Activated CD4-positive, alpha-beta T cell treated with anti-CD3 and anti-CD28 coated beads, Interleukin-10, Interleukin-2, amounts not matched to agents 100 ng/mL and 50 ng/mL, durations not matched to agents 16 hours and 8 hours (primary cell): ENCODE data around the gene HRH3.

Experiments
- DNase-seq: peaks from one replicate; pipeline ENCODE4 v3.0.0-alpha.2; 2020

Gene HRH3

DNA sequence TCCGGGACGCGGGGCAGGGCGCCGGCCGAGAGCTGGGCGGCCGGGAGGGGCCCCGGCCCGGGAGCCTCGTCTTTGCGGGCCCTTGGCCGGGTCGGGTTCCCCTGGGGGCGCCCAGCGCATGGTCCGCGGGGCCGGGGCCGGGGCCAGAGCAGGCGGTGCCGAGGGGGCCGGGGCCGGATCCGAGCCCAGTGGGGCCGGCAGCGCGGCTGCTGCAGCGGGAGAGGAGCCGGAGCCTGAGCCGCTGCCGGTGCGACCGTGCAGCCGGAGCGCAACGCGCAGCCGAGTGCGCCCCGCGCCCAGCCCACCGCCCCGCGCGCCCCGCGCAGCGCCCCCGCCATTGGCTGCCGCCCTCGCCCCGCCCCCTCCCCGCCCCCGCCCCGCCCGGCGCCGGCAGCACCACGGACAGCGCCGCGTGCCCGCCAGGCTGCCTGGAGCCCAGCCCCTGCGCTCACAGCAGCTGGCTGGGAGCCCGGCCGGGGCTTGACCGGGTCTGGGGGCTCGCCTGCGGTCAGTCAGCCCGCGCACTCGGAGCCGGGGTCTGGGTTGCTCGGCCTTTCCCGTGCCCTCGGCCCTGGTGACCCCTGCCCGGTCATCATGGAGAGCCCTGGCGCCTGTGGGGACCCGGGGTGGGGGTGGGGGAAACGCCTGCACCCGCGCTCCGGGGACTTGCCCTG, at the start of gene HRH3:
HRH3 (minus strand) TSS at position 287 of the 674 bp plus-strand sequence. CDS start 308 bp downstream, outside the sequence.
- DNase-seq = peak; percentile 27

GRCh38 chr20:62269871-62270270, 49.8 kb upstream of the HRH3 start:
- no peak for DNase-seq

- no peak for DNase-seq
Measured at GRCh38 chr20:62269378-62269777, 49.3 kb upstream of the HRH3 start.

DNA sequence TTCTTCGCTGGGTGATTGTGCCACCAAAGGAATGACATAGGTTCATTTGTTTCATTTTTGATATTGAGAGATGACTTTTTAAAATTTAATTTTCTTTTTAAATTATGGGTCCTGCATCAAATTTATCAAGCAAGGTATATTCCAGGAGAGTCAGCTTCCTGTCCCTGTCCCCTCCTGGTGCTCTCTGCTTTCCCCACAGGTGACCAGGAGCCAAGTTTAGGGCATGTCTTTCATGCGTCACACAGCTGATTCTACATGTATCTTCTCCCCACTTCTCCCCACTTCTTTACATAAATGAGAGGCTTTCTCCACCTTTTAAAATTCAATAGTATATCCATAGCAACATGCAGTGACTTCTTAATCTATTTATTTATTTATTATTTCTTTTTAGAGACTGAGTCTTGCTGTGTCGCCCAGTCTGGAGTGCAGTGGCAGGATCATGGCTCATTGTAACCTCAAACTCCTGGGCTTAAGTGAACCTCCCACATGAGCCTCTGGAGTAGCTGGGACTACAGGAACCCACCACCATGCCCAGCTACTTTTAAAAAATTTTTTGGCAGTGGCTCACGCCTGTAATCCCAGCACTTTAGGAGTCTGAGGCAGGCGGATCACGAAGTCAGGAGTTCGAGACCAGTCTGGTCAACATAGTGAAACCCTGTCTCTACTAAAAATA, 48.3 kb upstream of the HRH3 start:
- no peak for DNase-seq

GRCh38 chr20:62267543-62267942, 47.5 kb upstream of the HRH3 start:
- no peak for DNase-seq

GRCh38 chr20:62266851-62267250, 46.8 kb upstream of the HRH3 start:
- DNase-seq = no peak

DNA sequence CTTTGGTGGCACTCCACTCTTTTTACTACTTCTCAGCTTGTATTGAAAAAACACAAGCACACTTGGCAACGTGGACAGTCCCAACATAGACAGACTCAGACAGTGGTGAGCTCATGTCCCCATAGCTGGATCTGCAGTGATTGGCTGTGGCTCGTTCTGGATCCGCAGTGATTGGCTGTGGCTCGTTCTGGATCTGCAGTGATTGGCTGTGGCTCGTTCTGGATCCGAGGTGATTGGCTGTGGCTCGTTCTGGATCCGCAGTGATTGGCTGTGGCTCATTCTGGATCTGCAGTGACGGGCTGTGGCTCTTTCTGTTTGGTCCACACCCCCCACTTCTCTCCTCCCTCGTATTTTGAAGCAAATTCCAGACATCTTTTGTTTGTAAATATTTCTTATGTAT, 46.3 kb upstream of the HRH3 start:
- no peak for DNase-seq

- DNase-seq = no peak
Measured at GRCh38 chr20:62265365-62265764, 45.3 kb upstream of the HRH3 start.

DNA sequence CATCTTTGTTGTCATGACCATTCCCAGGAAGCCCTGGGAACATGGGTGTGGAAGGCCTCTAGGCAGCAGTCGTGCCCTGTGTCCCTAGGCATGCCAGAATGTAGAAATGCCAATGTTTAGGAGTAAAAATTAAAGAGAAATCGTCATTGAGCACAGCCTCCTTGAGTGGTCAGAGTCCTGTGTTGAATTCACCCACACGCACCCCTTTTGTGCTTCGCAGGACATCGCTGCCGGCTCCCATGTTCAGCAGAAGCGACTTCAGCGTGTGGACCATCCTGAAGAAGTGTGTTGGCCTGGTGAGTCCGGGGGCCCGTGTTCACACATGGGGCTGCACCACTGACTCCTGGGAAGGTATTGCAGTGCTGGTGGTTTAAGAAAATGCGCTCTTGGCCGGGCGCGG, 43.3 kb upstream of the HRH3 start:
- no peak for DNase-seq

GRCh38 chr20:62262064-62262463, 42.0 kb upstream of the HRH3 start:
- DNase-seq = no peak

- no peak for DNase-seq
Measured at GRCh38 chr20:62259294-62259565, 39.2 kb upstream of the HRH3 start.

GRCh38 chr20:62258499-62259293, 38.6 kb upstream of the HRH3 start:
- DNase-seq = no peak

- no peak for DNase-seq
Measured at GRCh38 chr20:62255976-62256375, 35.9 kb upstream of the HRH3 start.

- DNase-seq = no peak
Measured at GRCh38 chr20:62254021-62254724, 34.1 kb upstream of the HRH3 start.

- DNase-seq = no peak
Measured at GRCh38 chr20:62253398-62253797, 33.3 kb upstream of the HRH3 start.

DNA sequence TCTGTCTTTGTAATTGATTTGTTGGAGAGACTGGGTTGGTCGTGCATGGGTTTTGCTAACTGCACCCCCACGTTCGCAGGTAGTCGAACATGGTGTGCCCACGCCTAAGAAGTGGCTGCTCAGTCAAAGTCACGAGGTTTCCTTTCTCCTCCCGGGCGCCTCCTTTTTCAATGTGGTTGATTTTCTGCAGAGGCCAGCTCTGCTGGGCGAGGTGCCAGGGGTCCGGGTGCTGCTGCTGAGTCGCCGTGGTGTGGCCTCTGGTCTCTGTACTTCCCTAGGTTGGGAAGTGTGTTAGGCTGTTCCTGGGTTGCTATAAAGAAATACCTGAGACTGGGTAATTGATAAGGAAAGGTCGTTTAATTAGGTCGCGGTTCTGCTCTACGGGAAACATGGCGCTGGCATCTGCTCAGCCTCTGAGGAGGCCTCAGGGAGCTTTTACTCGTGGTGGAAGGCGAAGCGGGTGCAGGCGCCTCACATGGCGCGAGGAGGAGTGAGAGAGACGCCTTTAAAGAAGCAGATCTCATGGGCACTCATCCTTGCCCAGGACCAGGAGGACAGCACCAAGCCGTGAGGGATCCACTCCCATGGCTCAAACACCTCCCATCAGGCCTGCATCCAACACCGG, 32.4 kb upstream of the HRH3 start:
- DNase-seq = no peak

DNA sequence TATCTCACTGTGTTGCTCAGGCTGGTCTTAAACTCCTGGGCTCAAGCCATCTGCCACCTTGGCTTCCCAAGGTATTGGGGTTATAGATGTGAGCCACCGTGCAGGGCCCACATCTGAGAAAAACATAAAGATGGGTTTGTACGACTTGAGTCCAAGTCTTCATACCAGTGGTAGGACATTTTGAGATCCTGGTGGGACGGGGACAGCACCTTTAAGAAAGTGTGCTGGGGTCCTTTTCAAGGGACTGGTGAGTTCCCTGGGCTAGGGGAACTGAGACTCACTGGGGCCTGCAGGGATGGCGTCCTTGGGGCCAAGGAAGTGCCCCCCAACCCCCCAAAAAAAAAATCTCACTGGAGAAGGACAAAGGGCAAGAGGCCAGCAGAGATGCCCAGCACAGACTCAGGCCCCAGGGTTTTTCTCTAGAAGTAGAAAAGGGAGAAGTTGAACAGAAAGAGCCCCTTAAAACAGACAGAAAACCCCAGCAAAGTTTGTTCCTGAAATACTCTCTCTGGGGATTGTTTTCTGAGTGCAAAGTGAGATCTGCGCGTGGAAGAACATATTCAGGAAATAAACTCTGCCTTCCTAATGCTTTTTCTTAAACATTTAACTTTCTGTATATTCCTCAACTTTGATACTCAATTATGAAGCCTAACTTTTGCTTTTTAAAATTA, 28.9 kb upstream of the HRH3 start:
- no peak for DNase-seq

GRCh38 chr20:62246872-62247652, 27.0 kb upstream of the HRH3 start:
- no peak for DNase-seq

DNA sequence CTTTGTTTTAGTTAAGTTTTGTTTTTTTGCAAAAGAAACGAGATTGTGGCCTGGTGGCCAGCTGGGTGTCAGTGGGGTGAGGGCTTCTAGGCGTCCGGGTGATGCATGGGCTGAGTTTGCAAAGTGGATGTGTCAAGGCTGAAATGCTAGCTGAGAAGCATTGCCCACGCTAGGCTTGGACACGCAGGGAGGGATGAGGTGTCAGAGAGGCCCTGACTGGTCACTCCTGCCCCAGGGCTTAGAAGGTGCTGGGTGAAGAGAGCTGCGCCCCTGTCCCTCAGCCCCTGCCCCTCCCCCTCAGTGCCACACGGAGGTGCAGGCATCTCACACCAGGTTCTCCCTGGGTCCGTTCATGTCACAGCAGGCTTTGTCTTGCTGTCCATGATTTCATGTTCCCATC, 26.4 kb upstream of the HRH3 start:
- DNase-seq = no peak

DNA sequence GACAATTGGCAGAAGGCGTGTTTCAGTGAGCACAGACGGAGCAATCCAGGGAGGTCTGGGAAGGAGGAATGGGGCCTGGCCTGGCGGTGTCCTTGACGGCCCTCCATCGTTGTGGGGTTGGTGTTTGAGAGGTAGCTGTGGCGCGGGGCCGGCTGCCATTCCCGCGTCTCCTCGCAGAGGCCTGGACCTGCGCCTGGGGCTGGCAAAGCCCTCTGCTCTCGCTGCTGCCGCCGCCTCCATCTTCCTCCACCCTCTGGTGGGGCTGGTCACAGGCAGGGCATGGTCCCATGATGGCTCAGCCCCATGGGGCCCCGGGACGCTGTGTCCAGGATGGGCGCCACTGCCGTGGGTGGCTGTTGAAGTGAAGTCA, 25.8 kb upstream of the HRH3 start:
- DNase-seq = no peak

- DNase-seq = no peak
Measured at GRCh38 chr20:62244644-62245108, 24.6 kb upstream of the HRH3 start.
